AML-193 (cell line): ENCODE results near the gene GPR63.

Experiments used
- DNase-seq, 2 experiments: peaks; one replicate each; lab custom pipeline; 2025; lab: John Stamatoyannopoulos, UW

The GPR63 gene

DNA sequence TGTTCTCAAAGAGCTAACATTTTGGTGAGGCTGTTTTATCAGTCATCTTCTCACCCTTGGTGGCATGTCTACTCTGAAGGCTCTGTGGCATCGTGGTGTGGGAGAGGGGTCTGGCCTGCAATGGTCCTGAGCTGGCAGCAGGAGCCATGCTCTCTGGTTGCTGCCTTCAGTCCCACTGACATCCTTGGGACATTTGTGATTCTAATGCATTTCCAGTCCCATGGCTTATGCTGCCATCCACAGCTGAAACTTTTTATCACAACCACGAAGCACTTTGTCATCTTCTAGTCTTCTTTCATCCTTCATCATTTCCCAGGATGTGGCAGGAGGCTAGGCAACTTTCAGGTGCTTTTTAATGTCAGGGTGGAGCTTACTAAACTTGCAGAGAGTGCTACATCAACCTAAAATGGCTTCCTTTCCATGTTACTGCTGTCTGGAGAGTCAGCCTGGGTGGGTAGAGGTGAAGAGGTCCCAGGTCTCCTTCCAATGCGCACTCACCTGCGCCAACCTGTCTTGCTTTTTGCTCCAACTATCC lies 77.1 kb downstream of the GPR63 start:
- DNase-seq = no peak

DNA sequence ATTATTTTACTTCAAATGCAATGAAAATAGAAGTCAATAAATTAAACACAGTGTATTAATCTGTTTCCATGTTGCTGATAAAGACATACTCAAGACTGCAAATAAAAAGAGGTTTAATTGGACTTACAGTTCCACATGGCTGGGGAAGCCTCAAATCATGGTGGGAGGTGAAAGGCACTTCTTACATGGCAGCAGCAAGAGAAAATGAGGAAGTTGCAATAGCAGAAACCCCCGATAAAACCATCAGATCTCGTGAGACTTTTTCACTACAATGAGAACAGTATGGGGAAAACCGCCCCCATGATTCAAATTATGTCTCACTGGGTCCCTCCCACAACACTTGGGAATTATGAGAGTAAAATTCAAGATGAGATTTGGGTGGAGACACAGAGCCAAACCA lies 82.2 kb downstream of the GPR63 start:
- DNase-seq = no peak

DNA sequence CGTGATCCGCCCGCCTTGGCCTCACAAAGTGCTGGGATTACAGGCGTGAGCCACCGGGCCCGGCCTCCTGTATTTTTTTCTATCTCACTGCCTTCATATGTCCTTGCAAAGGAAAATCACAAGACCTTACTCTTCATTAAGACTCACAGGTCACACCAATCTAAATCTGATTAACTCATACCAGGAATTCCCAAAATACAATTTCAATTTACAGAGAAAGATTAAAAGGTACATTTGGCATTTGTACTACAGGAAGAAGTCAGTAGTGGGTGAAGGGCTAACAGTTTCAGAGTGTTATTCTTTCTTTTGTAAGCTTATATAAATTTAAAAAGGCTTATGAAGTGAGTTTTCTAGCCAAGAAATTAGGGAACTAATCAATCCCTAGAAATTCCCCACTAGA lies 87.4 kb downstream of the GPR63 start:
- DNase-seq = no peak
